Nephron (organoid): ENCODE measurements around the gene NME3.

Experiments used
- H3K27ac Mint-ChIP-seq, 3 experiments: 2 replicates each; pipeline ENCODE4 v1.8.0; 2020; ENCODE audit warnings: mixed read lengths in 3 of 3, mild to moderate bottlenecking in 2 of 3, moderate library complexity in 1 of 3
- H3K27me3 Mint-ChIP-seq: 2 replicates; pipeline ENCODE4 v1.8.0; 2021; ENCODE audit warnings: low read depth, mild to moderate bottlenecking, moderate library complexity, mixed read lengths
- H3K36me3 Mint-ChIP-seq: 2 replicates; pipeline ENCODE4 v1.8.0; 2020; ENCODE audit warnings: low read depth, mixed read lengths
- H3K4me1 Mint-ChIP-seq: 2 replicates; pipeline ENCODE4 v1.8.0; 2020; ENCODE audit warnings: mixed read lengths
- H3K4me3 Mint-ChIP-seq, 3 experiments: 2 replicates each; pipeline ENCODE4 v1.8.0; 2020; ENCODE audit warnings: mild to moderate bottlenecking in 3 of 3, mixed read lengths in 3 of 3, moderate library complexity in 2 of 3
- H3K9me3 Mint-ChIP-seq: 2 replicates; pipeline ENCODE4 v1.8.0; 2020; ENCODE audit warnings: mixed read lengths
- TF ChIP-seq, protein P1 (sequence below), 3 experiments: fragments of 200-600 bp; sonication (generic); IDR thresholded peaks; one replicate each; pipeline ENCODE4 v1.5.0; 2021; ENCODE audit warnings: antibody characterized with exemption in 3 of 3; ENCODE audit not compliant: unreplicated experiment in 3 of 3

The NME3 gene

DNA sequence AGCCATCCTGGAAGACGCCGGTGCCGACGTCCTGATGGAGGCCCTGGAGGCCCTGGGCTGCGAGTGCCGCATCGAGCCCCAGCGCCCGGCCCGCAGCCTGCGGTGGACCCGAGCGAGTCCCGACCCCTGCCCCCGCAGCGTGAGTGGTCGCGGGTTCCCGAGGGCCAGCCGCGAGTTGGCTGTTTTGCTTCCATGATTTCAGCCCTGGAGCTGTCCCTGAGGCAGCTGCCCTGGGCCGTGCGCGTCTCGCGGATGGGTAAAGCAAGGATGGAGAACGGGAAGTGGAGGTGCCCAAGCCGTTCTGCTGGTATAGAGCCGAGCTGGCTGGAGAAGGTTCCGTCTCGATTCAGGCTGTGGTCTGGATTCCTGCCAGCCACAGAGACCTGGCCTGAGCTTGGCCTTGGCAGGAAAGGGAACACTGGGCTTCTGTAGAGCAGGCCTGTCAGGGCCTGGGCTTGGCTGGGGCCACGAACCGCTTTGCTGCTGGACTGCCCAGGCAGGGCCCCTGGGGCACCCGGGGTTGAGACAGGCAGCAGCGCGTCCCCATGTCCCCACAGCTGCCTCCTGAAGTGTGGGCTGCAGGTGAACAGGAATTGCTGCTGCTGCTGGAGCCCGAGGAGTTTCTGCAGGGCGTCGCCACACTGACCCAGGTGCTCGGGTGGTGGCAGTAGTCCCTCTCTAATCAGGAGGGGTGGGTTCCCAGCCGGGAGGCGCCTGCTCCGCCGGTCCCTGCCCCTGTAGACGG is 2.5 kb upstream of the NME3 start:
- H3K27ac Mint-ChIP-seq, result peak overlapping the region in 1 of 3 experiments; percentile 57
- H3K27me3 Mint-ChIP-seq, result no peaks in the 10 kb centered on the region
- peaks cover 3% of the 10 kb centered on the region for H3K36me3 Mint-ChIP-seq
- H3K4me3 Mint-ChIP-seq, result peak overlapping the region; percentile 85 to 97 (median 96)
- H3K9me3 Mint-ChIP-seq, result no peaks in the 10 kb centered on the region
- peaks cover 8% of the 10 kb centered on the region for H3K4me1 Mint-ChIP-seq
- TF ChIP-seq, protein P1, sequence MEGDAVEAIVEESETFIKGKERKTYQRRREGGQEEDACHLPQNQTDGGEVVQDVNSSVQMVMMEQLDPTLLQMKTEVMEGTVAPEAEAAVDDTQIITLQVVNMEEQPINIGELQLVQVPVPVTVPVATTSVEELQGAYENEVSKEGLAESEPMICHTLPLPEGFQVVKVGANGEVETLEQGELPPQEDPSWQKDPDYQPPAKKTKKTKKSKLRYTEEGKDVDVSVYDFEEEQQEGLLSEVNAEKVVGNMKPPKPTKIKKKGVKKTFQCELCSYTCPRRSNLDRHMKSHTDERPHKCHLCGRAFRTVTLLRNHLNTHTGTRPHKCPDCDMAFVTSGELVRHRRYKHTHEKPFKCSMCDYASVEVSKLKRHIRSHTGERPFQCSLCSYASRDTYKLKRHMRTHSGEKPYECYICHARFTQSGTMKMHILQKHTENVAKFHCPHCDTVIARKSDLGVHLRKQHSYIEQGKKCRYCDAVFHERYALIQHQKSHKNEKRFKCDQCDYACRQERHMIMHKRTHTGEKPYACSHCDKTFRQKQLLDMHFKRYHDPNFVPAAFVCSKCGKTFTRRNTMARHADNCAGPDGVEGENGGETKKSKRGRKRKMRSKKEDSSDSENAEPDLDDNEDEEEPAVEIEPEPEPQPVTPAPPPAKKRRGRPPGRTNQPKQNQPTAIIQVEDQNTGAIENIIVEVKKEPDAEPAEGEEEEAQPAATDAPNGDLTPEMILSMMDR (IDR thresholded peaks at IDR 0.05; ENCODE audit: unreplicated experiment in 3 of 3), result no peak

DNA sequence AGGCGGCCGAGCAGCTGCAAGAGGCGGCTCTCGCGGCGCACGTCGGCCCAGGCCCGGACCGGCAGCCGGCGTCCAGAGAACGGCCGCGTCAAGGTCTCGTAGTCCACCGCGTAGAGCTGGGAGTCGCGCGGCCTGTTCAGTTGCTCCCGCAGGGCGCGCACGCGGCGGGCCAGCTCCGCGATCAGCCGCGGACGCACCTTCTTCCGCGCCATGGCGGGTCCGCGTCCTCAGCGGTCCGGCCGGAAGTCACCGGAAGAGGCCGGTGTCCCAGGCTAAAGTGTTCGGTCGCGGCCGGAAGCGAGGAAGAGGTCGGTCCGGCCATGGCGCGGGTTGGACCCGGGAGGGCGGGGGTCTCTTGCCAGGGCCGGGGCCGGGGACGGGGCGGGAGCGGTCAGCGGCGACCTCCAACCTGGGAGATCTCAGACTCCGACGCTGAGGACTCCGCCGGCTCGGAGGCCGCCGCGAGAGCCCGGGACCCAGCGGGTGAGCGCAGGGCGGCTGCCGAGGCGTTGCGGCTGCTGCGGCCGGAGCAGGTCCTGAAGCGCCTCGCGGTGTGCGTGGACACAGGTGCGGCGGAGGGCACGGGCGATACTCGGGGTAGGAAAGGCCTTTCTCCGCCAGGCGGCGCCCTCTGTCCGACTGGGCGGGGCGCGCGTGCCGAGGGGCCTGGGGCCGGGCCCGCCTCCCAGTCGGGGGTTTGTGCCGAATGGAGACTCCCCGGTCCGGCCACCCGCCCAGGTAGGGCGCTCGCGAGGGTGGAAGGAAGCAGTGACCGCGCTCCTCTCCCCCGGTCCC is 1.8 kb upstream of the NME3 start, which contains the start of gene MRPS34:
Gene MRPS34 (minus strand): TSS at position 227 of the 795 bp plus-strand sequence. CDS start 15 bp downstream, at position 212.
- peak within 1 kb of the TSS; percentile 67 to 87 (median 86) for H3K27ac Mint-ChIP-seq
- peaks cover 3% of the 10 kb centered on the region for H3K36me3 Mint-ChIP-seq
- no peaks in the 10 kb centered on the region for H3K27me3 Mint-ChIP-seq
- TF ChIP-seq, protein P1 (IDR thresholded peaks at IDR 0.05; ENCODE audit: unreplicated experiment in 3 of 3), result peak; percentile 80 to 96 (median 89)
- peak within 1 kb of the TSS; percentile 96 to 97 (median 97) for H3K4me3 Mint-ChIP-seq
- no peaks in the 10 kb centered on the region for H3K9me3 Mint-ChIP-seq
- peaks cover 8% of the 10 kb centered on the region for H3K4me1 Mint-ChIP-seq

DNA sequence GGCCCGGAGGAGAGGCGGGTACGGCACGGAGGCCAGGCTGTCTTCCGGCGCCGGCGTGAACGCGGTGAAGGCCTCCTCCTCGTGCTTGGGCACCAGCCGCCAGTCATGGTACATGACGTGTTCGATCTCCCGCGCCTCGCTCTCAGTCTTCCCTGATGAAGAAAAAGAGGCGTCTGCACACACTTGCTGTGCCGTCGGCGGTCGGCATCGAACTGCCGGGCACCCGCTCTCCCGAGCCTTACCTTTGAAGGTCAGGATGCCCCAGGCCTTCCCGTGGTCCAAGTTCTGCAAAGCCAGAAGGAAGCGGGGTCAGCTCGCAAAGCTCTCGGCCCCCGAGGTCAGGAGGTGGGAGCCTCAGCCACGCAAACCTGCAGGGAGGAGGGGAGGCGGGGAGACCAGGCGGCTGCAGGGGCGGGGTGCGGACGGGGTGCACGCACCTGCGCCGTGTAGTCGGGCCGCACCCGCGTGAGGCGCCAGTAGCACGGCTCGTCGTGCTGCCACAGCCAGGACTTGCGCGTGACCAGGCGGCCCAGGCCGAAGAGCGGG is 1.1 kb upstream of the NME3 start, which contains the start of gene EME2:
Gene EME2 (plus strand): TSS at position 449 of the 546 bp plus-strand sequence. CDS start 418 bp downstream, outside the sequence.
- no peaks in the 10 kb centered on the region for H3K27me3 Mint-ChIP-seq
- TF ChIP-seq, protein P1 (IDR thresholded peaks at IDR 0.05; ENCODE audit: unreplicated experiment in 3 of 3), result no peak
- H3K36me3 Mint-ChIP-seq, result peaks cover 3% of the 10 kb centered on the region
- peak within 1 kb of the TSS; percentile 96 to 97 (median 97) for H3K4me3 Mint-ChIP-seq
- H3K27ac Mint-ChIP-seq, result peak within 1 kb of the TSS; percentile 67 to 87 (median 86)
- H3K9me3 Mint-ChIP-seq, result no peaks in the 10 kb centered on the region
- H3K4me1 Mint-ChIP-seq, result peaks cover 8% of the 10 kb centered on the region

DNA sequence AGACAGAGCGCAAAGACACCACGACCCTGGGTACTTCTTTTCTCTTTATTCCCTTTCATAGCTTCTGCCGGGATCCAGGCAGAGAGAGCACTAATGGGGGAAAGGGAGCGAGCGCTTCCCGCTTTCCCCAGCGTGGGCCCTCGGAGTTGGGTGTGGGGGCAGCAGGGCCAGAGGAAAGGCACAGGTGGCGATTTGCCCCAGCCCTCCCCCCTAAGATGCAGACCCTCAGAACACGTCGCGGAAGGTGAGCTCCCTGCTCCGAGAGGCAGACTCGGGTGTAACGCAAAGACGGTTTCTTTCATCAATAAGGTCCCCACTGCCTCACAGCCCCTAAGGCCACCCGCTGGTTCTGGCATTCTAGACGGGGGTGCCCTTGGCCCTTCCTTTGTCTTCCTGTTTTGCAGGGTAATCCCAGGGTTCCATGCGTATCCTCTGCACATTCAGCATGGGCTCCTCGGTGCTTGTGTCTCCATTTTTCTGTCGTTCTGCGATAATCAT is 570 bp upstream of the NME3 start:
- peak overlapping the region; percentile 67 to 86 (median 78) for H3K27ac Mint-ChIP-seq
- H3K4me3 Mint-ChIP-seq, result peak overlapping the region; percentile 96 to 97 (median 97)
- H3K27me3 Mint-ChIP-seq, result no peaks in the 10 kb centered on the region
- H3K9me3 Mint-ChIP-seq, result no peaks in the 10 kb centered on the region
- H3K36me3 Mint-ChIP-seq, result peaks cover 3% of the 10 kb centered on the region
- TF ChIP-seq, protein P1 (IDR thresholded peaks at IDR 0.05; ENCODE audit: unreplicated experiment in 3 of 3), result no peak
- H3K4me1 Mint-ChIP-seq, result peaks cover 8% of the 10 kb centered on the region

DNA sequence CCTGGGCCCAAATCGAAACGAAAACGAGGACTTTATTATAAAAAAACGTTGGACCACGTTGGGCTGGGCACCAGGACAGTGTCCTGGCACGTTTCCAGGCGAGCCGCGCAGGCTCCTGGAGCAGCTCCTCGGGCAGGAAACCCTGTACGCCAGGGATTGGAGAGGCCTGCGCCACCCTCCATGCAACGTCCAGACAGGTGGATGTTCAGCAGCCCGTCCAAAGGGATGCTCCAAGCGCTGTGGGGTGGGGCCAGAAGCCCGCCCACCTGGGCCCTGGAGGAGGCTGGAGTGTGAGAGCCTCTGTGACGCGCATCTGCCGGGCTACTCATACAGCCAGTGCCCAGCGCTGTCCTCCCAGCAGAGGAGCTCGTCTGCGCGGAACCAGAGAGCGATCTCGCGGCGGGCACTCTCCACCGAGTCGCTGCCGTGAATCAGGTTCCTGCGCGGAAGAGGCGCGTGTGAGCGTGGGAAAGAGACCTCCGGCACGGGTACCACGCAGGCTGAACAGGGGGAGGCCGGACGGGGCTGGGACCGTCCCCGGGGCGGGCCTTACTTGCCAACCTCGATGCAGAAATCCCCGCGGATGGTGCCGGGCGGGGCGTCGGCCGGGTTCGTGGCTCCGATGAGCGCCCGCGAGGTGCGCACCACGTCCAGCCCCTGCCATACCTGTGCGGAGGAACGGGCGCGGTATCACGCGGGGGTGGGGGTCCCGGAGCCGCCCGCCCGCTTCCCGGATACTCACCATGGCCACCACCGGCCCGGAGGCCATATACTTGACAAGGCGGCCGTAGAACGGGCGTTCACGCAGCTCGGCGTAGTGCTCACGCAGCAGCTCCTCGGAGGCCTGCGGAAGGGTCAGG is 785 bp downstream of the NME3 start:
- H3K27me3 Mint-ChIP-seq, result no peaks in the 10 kb centered on the region
- TF ChIP-seq, protein P1 (IDR thresholded peaks at IDR 0.05; ENCODE audit: unreplicated experiment in 3 of 3), result no peak
- H3K9me3 Mint-ChIP-seq, result no peaks in the 10 kb centered on the region
- peaks cover 3% of the 10 kb centered on the region for H3K36me3 Mint-ChIP-seq
- no peak overlapping the region for H3K27ac Mint-ChIP-seq
- peaks cover 8% of the 10 kb centered on the region for H3K4me1 Mint-ChIP-seq
- peak overlapping the region; percentile 88 to 97 (median 96) for H3K4me3 Mint-ChIP-seq
